BJ (cell line): ENCODE measurements around the gene OR52W1. TPM values are rescaled to one million over a fixed set of nuclear protein-coding genes. Genes with fewer than 3 reads are reported as not detected.

Experiments
- CTCF ChIA-PET: fragments of 350-600 bp; formaldehyde crosslinking; extraction: SDS; loops from one replicate; lab custom pipeline; 2021; ENCODE audit warnings: antibody characterized with exemption, inconsistent platforms; lab: Yijun Ruan, JAX
- POLR2A ChIA-PET: fragments of 300-600 bp; sonication (Branson Sonifier 250); formaldehyde crosslinking; extraction: SDS; loops from one replicate; lab custom pipeline; 2021; ENCODE audit warnings: antibody characterized with exemption; lab: Charles Lee
- DNase-seq: peaks from one replicate; pipeline ENCODE4 v3.0.0-alpha.2; 2011; ENCODE audit warnings: low read depth
- H3K27me3 ChIP-seq: 2 replicates; pipeline ENCODE4 v1.6.0; 2011; ENCODE audit warnings: low read length; ENCODE audit not compliant: control insufficient read depth, insufficient read depth
- H3K36me3 ChIP-seq: 2 replicates; pipeline ENCODE4 v1.5.1; 2011; ENCODE audit warnings: low read length; ENCODE audit not compliant: control insufficient read depth, insufficient read depth
- H3K4me3 ChIP-seq: 2 replicates; pipeline ENCODE4 v1.5.1; 2011; ENCODE audit warnings: low read depth, mild to moderate bottlenecking, control low read depth, low read length
- CTCF ChIP-seq: IDR thresholded peaks from 2 replicates; pipeline ENCODE4 v1.5.1; 2011; ENCODE audit warnings: low read depth, mild to moderate bottlenecking, control low read depth, inconsistent platforms, low read length, moderate library complexity; ENCODE audit not compliant: insufficient read depth
- polyA plus RNA-seq: library from polyadenylated mRNA; depleted of rRNA; stranded (reverse); fragments of >200 nt; gene quantifications from 2 replicates; pipeline ENCODE4 v1.2.3, GENCODE V29; 2011

The OR52W1 gene
- polyA plus RNA-seq, 1 experiment = not detected

- no peak for TF ChIP-seq CTCF
- Histone ChIP-seq H3K4me3 (no peak overlapping the region), H3K36me3 (no peaks in the 10 kb centered on the region), H3K27me3 (no peaks in the 10 kb centered on the region)
- CTCF ChIA-PET = no interaction called here
- no peak for DNase-seq
- POLR2A ChIA-PET = no interaction called here
These were observed 23.6 kb upstream of the OR52W1 start for GRCh38 chr11:6175440-6175839.

GRCh38 chr11:6191742-6192141, 7.3 kb upstream of the OR52W1 start:
- Histone ChIP-seq H3K36me3 (no peaks in the 10 kb centered on the region), H3K4me3 (no peak overlapping the region), H3K27me3 (no peaks in the 10 kb centered on the region)
- DNase-seq = no peak
- ChIA-PET POLR2A (no interaction called here), CTCF (no interaction called here)
- no peak for TF ChIP-seq CTCF

- DNase-seq = no peak
- H3K4me3 ChIP-seq = no peak overlapping the region
- no peaks in the 10 kb centered on the region for H3K36me3 ChIP-seq
- CTCF ChIA-PET = no interaction called here
- no peak for TF ChIP-seq CTCF
- no peaks in the 10 kb centered on the region for H3K27me3 ChIP-seq
- POLR2A ChIA-PET = no interaction called here
These were observed 4.9 kb upstream of the OR52W1 start for GRCh38 chr11:6194065-6194581.

GRCh38 chr11:6196396-6196795, 2.6 kb upstream of the OR52W1 start:
- POLR2A ChIA-PET = interaction anchor here (0.5 kb wide), 1 partner anchor 102 kb away, joined by 4 read pairs; no protein-coding TSS in a partner anchor
- no peak for DNase-seq
- CTCF ChIA-PET = no interaction called here

More at GRCh38 chr11:6196396-6196795, 2.6 kb upstream of the OR52W1 start:
- Histone ChIP-seq H3K4me3 (no peak overlapping the region), H3K36me3 (no peaks in the 10 kb centered on the region), H3K27me3 (no peaks in the 10 kb centered on the region)
- TF ChIP-seq CTCF = no peak
